Endothelial cell (in vitro differentiated cells): ENCODE measurements around the gene KDM6B. TPM values are rescaled to one million over a fixed set of nuclear protein-coding genes. Genes with fewer than 3 reads are reported as not detected.
A peak's percentile ranks its signal among the peaks of the same experiment; 100 is the strongest.

ENCODE experiments used
- DNase-seq: peaks from one replicate; pipeline ENCODE4 v3.0.0; 2021; ENCODE audit warnings: low spot score
- H3K27ac Mint-ChIP-seq: one replicate; pipeline ENCODE4 v1.8.0; 2021; ENCODE audit warnings: mixed read lengths, inconsistent platforms; ENCODE audit not compliant: unreplicated experiment
- H3K27me3 Mint-ChIP-seq: one replicate; pipeline ENCODE4 v1.8.0; 2021; ENCODE audit warnings: mild to moderate bottlenecking, moderate library complexity, mixed read lengths, inconsistent platforms; ENCODE audit not compliant: unreplicated experiment
- H3K36me3 Mint-ChIP-seq: one replicate; pipeline ENCODE4 v1.8.0; 2021; ENCODE audit warnings: mild to moderate bottlenecking, low read depth, mixed read lengths, inconsistent platforms; ENCODE audit not compliant: unreplicated experiment
- H3K4me1 Mint-ChIP-seq: one replicate; pipeline ENCODE4 v1.8.0; 2021; ENCODE audit warnings: mild to moderate bottlenecking, mixed read lengths, inconsistent platforms; ENCODE audit not compliant: unreplicated experiment
- H3K4me3 Mint-ChIP-seq: one replicate; pipeline ENCODE4 v1.8.0; 2021; ENCODE audit warnings: mild to moderate bottlenecking, mixed read lengths, inconsistent platforms; ENCODE audit not compliant: unreplicated experiment
- H3K9me3 Mint-ChIP-seq: one replicate; pipeline ENCODE4 v1.8.0; 2021; ENCODE audit warnings: mixed read lengths, inconsistent platforms; ENCODE audit not compliant: unreplicated experiment
- total RNA-seq: library from RNA; stranded (reverse); fragmentation: NEBNext Ultra II Directional; extraction: Animal tissue kit (Norgen Biotek cat#: 25700); gene quantifications from one replicate; pipeline ENCODE4 v1.2.1, GENCODE V29; 2021; ENCODE audit not compliant: unreplicated experiment
- TF ChIP-seq, protein P1 (sequence below): fragments of 200-600 bp; sonication (generic); IDR thresholded peaks from one replicate; pipeline ENCODE4 v1.5.0; 2021; ENCODE audit warnings: antibody characterized with exemption; ENCODE audit not compliant: unreplicated experiment

Gene KDM6B
- total RNA-seq, 1 donor from 2014 or later, result 47.4 TPM

GRCh38 chr17:7837408-7838088, 3.5 kb downstream of the KDM6B start:
- no peak for DNase-seq
- Mint-ChIP-seq H3K4me1 (peaks cover 58% of the 10 kb centered on the region), H3K36me3 (peaks cover 14% of the 10 kb centered on the region), H3K4me3 (peak overlapping the region; percentile 97), H3K27ac (peak overlapping the region; percentile 99), H3K9me3 (no peaks in the 10 kb centered on the region), H3K27me3 (peaks cover 44% of the 10 kb centered on the region)
- TF ChIP-seq, protein P1, sequence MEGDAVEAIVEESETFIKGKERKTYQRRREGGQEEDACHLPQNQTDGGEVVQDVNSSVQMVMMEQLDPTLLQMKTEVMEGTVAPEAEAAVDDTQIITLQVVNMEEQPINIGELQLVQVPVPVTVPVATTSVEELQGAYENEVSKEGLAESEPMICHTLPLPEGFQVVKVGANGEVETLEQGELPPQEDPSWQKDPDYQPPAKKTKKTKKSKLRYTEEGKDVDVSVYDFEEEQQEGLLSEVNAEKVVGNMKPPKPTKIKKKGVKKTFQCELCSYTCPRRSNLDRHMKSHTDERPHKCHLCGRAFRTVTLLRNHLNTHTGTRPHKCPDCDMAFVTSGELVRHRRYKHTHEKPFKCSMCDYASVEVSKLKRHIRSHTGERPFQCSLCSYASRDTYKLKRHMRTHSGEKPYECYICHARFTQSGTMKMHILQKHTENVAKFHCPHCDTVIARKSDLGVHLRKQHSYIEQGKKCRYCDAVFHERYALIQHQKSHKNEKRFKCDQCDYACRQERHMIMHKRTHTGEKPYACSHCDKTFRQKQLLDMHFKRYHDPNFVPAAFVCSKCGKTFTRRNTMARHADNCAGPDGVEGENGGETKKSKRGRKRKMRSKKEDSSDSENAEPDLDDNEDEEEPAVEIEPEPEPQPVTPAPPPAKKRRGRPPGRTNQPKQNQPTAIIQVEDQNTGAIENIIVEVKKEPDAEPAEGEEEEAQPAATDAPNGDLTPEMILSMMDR, result no peak

GRCh38 chr17:7838090-7839075, 4.4 kb downstream of the KDM6B start:
- peaks cover 17% of the 10 kb centered on the region for H3K36me3 Mint-ChIP-seq
- DNase-seq, result no peak

DNA sequence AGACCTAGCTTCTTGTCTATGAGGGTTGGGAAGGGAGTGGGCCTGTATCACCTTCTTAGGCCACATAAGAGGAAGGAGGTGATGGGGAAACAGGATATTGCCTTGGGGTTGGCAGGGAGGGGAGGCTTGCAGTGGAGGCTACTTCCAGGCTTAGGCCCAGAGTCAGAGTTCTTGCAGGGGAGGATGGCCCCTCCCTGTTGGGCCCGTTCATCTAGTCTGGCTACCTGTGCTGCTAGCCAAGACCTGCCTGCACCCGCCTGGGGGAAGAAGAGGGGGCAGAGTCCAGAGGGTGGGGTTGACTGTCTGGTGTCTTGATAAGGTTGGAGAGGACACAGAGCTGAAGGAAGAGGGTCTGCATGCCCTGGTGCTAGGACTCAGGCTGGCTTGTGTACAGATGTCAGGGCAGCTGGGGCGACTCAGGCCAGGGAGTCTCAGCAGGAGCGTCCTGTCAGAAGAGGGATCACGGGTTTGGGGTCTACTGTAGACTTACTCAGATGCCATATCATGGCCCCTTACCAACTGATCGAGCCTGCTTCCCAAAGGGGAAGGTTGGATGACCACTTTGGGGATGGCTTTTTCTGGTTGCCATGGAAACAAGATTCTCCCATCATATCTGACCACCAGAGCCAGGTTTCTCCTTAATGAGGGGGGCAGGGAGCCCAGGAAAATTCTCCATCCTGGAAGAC, 5.3 kb downstream of the KDM6B start:
- Mint-ChIP-seq H3K9me3 (no peaks in the 10 kb centered on the region), H3K27ac (peak overlapping the region; percentile 51), H3K27me3 (peaks cover 44% of the 10 kb centered on the region), H3K4me1 (peaks cover 58% of the 10 kb centered on the region), H3K4me3 (peak overlapping the region; percentile 82), H3K36me3 (peaks cover 17% of the 10 kb centered on the region)
- TF ChIP-seq, protein P1, result no peak
- no peak for DNase-seq

More at GRCh38 chr17:7838090-7839075, 4.4 kb downstream of the KDM6B start:
- Mint-ChIP-seq H3K27ac (peak overlapping the region; percentile 51), H3K27me3 (peaks cover 45% of the 10 kb centered on the region), H3K4me1 (peaks cover 58% of the 10 kb centered on the region), H3K4me3 (peak overlapping the region; percentile 97), H3K9me3 (no peaks in the 10 kb centered on the region)
- TF ChIP-seq, protein P1, result no peak

DNA sequence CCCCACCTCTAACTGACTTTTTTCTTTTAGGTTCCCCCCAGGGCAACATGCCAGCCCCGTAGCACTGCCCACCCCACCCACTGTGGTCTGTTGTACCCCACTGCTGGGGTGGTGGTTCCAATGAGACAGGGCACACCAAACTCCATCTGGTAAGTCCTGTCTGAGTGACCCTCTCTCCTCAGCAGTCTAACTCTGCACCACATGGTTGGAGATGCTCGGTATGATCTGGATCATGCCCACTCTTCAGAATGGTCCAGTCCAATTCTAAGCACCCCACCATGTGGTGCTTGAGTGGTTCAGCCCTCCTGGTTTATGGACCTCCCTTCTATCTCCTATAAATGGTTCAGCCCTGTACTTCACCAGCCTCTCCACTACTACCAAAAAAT, 5.9 kb downstream of the KDM6B start:
- Mint-ChIP-seq H3K4me3 (peak overlapping the region; percentile 84), H3K4me1 (peaks cover 58% of the 10 kb centered on the region)

More for the DNA sequence above, 5.9 kb downstream of the KDM6B start:
- TF ChIP-seq, protein P1, result no peak
- H3K9me3 Mint-ChIP-seq, result no peaks in the 10 kb centered on the region
- H3K36me3 Mint-ChIP-seq, result peaks cover 17% of the 10 kb centered on the region
- H3K27ac Mint-ChIP-seq, result no peak overlapping the region
- H3K27me3 Mint-ChIP-seq, result peaks cover 41% of the 10 kb centered on the region
- no peak for DNase-seq
